OCI-LY7 (cell line): Measurements from ENCODE around the gene GIMAP1. TPM values are rescaled to one million over a fixed set of nuclear protein-coding genes. Genes with fewer than 3 reads are reported as not detected.

ENCODE experiments used
- BruUV-seq: library from RNA; stranded (reverse); fragments of 400-500 nt; replicated peaks from 2 replicates; lab custom pipeline; 2021; lab: Mats Ljungman, UMichigan
- CTCF ChIA-PET: fragments of 300-600 bp; sonication (Branson Sonifier 250); formaldehyde crosslinking; loops from one replicate; lab custom pipeline; 2022; ENCODE audit warnings: antibody characterized with exemption; ENCODE audit not compliant: unreplicated experiment; lab: Charles Lee
- POLR2A ChIA-PET: fragments of 300-600 bp; sonication (Branson Sonifier 250); formaldehyde crosslinking; loops from one replicate; lab custom pipeline; 2022; ENCODE audit warnings: antibody characterized with exemption; lab: Charles Lee
- DNase-seq: peaks from one replicate; pipeline ENCODE4 v3.0.0-alpha.2; 2015; ENCODE audit warnings: low spot score
- H2AFZ ChIP-seq: fragments of 200-600 bp; sonication (generic), shearing (Covaris generic); 2 replicates; pipeline ENCODE4 v1.6.1; 2014; ENCODE audit warnings: mild to moderate bottlenecking, antibody characterized with exemption, low read length, moderate library complexity
- H3K27ac ChIP-seq: fragments of 200-600 bp; sonication (generic); 2 replicates; pipeline ENCODE4 v1.5.1; 2014; ENCODE audit warnings: mixed run types, low read depth, mild to moderate bottlenecking, moderate library complexity, low read length, inconsistent platforms; ENCODE audit not compliant: poor library complexity, severe bottlenecking
- H3K36me3 ChIP-seq: fragments of 200-600 bp; sonication (generic); 2 replicates; pipeline ENCODE4 v1.6.1; 2014; ENCODE audit warnings: mild to moderate bottlenecking, antibody characterized with exemption, low read length, moderate library complexity, mixed read lengths; ENCODE audit not compliant: insufficient read depth
- H3K4me1 ChIP-seq: fragments of 200-600 bp; sonication (generic); 2 replicates; pipeline ENCODE4 v1.5.1; 2014; ENCODE audit warnings: mild to moderate bottlenecking, low read length; ENCODE audit not compliant: insufficient read depth, poor library complexity, severe bottlenecking
- H3K4me2 ChIP-seq: fragments of 200-600 bp; sonication (generic); 2 replicates; pipeline ENCODE4 v1.6.1; 2014; ENCODE audit warnings: mild to moderate bottlenecking, low read length
- H3K4me3 ChIP-seq: fragments of 200-600 bp; sonication (generic); 2 replicates; pipeline ENCODE4 v1.5.1; 2014; ENCODE audit warnings: mild to moderate bottlenecking, low read depth, low read length; ENCODE audit not compliant: poor library complexity, severe bottlenecking
- H3K79me2 ChIP-seq: fragments of 200-600 bp; sonication (generic); 2 replicates; pipeline ENCODE4 v1.6.1; 2016; ENCODE audit warnings: low read depth, mild to moderate bottlenecking, low read length, moderate library complexity, mixed read lengths; ENCODE audit not compliant: insufficient read depth
- H3K9me2 ChIP-seq: fragments of 200-600 bp; sonication (generic); 2 replicates; pipeline ENCODE4 v1.6.1; 2016; ENCODE audit warnings: mild to moderate bottlenecking, low read length, mixed read lengths; ENCODE audit not compliant: insufficient read depth
- H3K9me3 ChIP-seq: fragments of 200-600 bp; sonication (generic); 2 replicates; pipeline ENCODE4 v1.6.1; 2014; ENCODE audit warnings: mild to moderate bottlenecking, mixed run types, low read length, mixed read lengths
- H4K20me1 ChIP-seq: fragments of 200-600 bp; sonication (generic); 2 replicates; pipeline ENCODE4 v1.6.1; 2014; ENCODE audit warnings: mild to moderate bottlenecking, antibody characterized with exemption, low read length, moderate library complexity, mixed read lengths; ENCODE audit not compliant: insufficient read depth
- CTCF ChIP-seq: fragments of 200-600 bp; sonication (generic); conservative IDR thresholded peaks from 2 replicates; pipeline ENCODE4 v1.5.1; 2014; ENCODE audit warnings: mild to moderate bottlenecking, antibody characterized with exemption, low read length, moderate library complexity, mixed read lengths
- EZH2phosphoT487 ChIP-seq: fragments of 200-600 bp; sonication (generic); IDR thresholded peaks from 2 replicates; pipeline ENCODE4 v1.6.1; 2018; ENCODE audit warnings: low read depth, borderline replicate concordance, mild to moderate bottlenecking, mixed run types, antibody characterized with exemption, low read length, moderate library complexity, mixed read lengths
- intact Hi-C: fragments of 100-400 bp; cut with micrococcal nuclease; formaldehyde crosslinking; loops from one replicate; pipeline ENCODE4 v1.10.0; 2022; ENCODE audit not compliant: unreplicated experiment
- total RNA-seq, 2 experiments: library from RNA; depleted of rRNA in 1 of 2; stranded (reverse); fragments of >200 nt in 1 of 2; shearing (Covaris generic) in 1 of 2; gene quantifications; 2 replicates each; pipeline ENCODE4 v1.2.3, GENCODE V29; 2014 to 2022

The GIMAP1 gene
- total RNA-seq, 2 experiments from 2014 or later, result not detected

DNA sequence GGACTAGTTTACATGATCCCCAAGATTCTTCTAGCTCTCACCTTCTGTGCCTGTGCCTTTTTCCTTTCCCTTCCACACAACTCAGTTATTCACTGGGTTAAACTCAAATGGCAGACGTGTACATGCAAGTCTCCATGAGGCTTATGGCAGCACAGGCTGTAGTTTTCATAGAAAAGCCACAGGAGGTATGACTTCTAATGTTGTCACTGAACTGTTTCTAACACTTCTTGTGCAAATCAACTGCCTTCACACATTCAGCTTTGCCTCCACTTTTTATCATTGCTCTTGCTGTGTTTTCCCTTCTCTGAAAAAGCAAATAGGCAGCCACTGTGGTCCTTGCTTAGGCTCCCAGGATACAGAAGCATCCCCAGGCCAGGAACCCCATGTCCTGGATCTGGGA, 15.5 kb downstream of the GIMAP1 start:
- Histone ChIP-seq H3K27ac (no peak overlapping the region), H3K4me1 (no peaks in the 10 kb centered on the region), H3K4me2 (no peak overlapping the region), H3K79me2 (no peaks in the 10 kb centered on the region), H3K9me2 (no peaks in the 10 kb centered on the region), H2AFZ (no peak overlapping the region), H3K4me3 (no peak overlapping the region), H3K36me3 (no peaks in the 10 kb centered on the region), H4K20me1 (no peaks in the 10 kb centered on the region), H3K9me3 (no peaks in the 10 kb centered on the region)
- ChIA-PET POLR2A (no interaction called here), CTCF (no interaction called here)
- DNase-seq, result no peak
- intact Hi-C loops, result no loop called here
- BruUV-seq, result no TSS peak
- TF ChIP-seq CTCF (no peak), EZH2phosphoT487 (no peak)

- Histone ChIP-seq H3K4me3 (no peak overlapping the region), H3K27ac (no peak overlapping the region), H3K9me2 (no peaks in the 10 kb centered on the region), H3K36me3 (no peaks in the 10 kb centered on the region), H4K20me1 (no peaks in the 10 kb centered on the region), H3K79me2 (no peaks in the 10 kb centered on the region), H3K9me3 (no peaks in the 10 kb centered on the region), H3K4me2 (no peak overlapping the region), H3K4me1 (no peaks in the 10 kb centered on the region), H2AFZ (no peak overlapping the region)
- POLR2A ChIA-PET, result no interaction called here
- intact Hi-C loops, result no loop called here
- no peak for DNase-seq
- no TSS peak for BruUV-seq
- TF ChIP-seq EZH2phosphoT487, result no peak
- no peak for TF ChIP-seq CTCF
- CTCF ChIA-PET, result no interaction called here
Measured at GRCh38 chr7:150732786-150733481, 16.5 kb downstream of the GIMAP1 start.

DNA sequence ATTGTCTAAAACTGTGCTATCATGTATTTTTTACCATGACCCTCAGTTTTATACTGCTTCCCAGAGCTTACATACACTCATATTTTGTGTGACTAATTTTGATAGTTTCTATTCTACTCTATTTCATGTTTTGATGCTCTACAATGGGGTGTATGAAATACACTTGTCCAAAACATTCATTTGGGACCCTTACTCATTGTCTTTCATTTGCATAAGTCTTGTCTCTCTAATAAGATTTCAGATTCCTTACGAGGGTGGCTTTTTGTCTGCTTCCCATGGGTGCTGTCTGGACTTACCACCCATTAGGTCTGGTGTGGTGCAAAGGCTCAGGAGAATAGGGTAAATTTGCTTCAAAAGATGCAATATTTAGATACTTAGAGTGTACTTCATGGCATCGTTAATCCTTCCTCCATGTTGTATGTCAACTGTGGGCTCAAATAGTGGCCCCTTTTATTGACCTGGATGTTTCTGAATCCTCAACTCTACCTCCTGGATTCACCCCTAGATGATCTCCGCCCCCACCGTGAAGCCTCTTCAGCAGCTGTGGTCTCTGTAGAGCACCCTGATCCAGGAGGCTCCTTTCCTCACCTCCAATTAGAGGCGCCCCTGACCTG, 17.2 kb downstream of the GIMAP1 start:
- TF ChIP-seq EZH2phosphoT487 (no peak), CTCF (no peak)
- intact Hi-C loops, result no loop called here
- Histone ChIP-seq H2AFZ (no peak overlapping the region), H3K4me1 (no peaks in the 10 kb centered on the region), H3K36me3 (no peaks in the 10 kb centered on the region), H3K9me2 (no peaks in the 10 kb centered on the region), H3K9me3 (no peaks in the 10 kb centered on the region), H3K27ac (no peak overlapping the region), H3K79me2 (no peaks in the 10 kb centered on the region), H3K4me2 (no peak overlapping the region), H4K20me1 (no peaks in the 10 kb centered on the region), H3K4me3 (no peak overlapping the region)
- ChIA-PET CTCF (no interaction called here), POLR2A (no interaction called here)
- no TSS peak for BruUV-seq
- no peak for DNase-seq
